ENCODE measurements around the gene NDST4. TPM values are rescaled to one million over a fixed set of nuclear protein-coding genes. Genes with fewer than 3 reads are reported as not detected.

NDST4 gene
- polyA plus RNA-seq, 2 of the 4 experiments (the other 2 are of a cell fraction): 0.04 TPM; not detected in 1

GRCh38 chr4:114921191-114921590, 192.2 kb downstream of the NDST4 start:
- Histone ChIP-seq H3K4me3 (no peak overlapping the region), H3K4me1 (no peaks in the 10 kb centered on the region), H3K9me3 (no peaks in the 10 kb centered on the region), H3K27ac (no peak overlapping the region), H3K4me2 (no peak overlapping the region)
- POLR2A ChIA-PET: no interaction called here
- FAIRE-seq (no peak), ATAC-seq (no peak), DNase-seq (ENCODE audit: low read depth in 1 of 2, low spot score in 1 of 2) (no peak)
- 25% methylated on average over 3 of the region's 3 CpGs for WGBS (ENCODE audit: missing lambda C conversion rate)
- CTCF ChIA-PET: no interaction called here
- TF ChIP-seq RFX5 (IDR thresholded peaks at IDR 0.05) (no peak), FOXS1 (CRISPR knock-in tag; IDR thresholded peaks at IDR 0.05) (no peak), SMC3 (IDR thresholded peaks at IDR 0.05) (no peak), EHMT2 (IDR thresholded peaks at IDR 0.05; ENCODE audit: low read depth) (no peak), HEYL (CRISPR knock-in tag; IDR thresholded peaks at IDR 0.05) (no peak), NPAS2 (CRISPR knock-in tag; IDR thresholded peaks at IDR 0.05; ENCODE audit: borderline replicate concordance) (no peak), E2F6 (IDR thresholded peaks at IDR 0.05; ENCODE audit: borderline replicate concordance, low read depth) (no peak), ELK1 (IDR thresholded peaks at IDR 0.05; ENCODE audit: low read depth, low read length) (no peak)

- POLR2A ChIA-PET: no interaction called here
- ATAC-seq (no peak), DNase-seq (ENCODE audit: low read depth in 1 of 2, low spot score in 1 of 2) (no peak), FAIRE-seq (no peak)
- H3K4me1 ChIP-seq: no peaks in the 10 kb centered on the region
- no peak overlapping the region for H3K4me2 ChIP-seq
- H3K27ac ChIP-seq: no peak overlapping the region
- WGBS (ENCODE audit: missing lambda C conversion rate): 52% methylated on average over 2 of the region's 2 CpGs
- TF ChIP-seq CHD4 (IDR thresholded peaks at IDR 0.05; ENCODE audit: borderline replicate concordance) (no peak), FOSL2 (IDR thresholded peaks at IDR 0.05) (no peak), FOSL2 (CRISPR knock-in tag; IDR thresholded peaks at IDR 0.05) (no peak), NFE2L2 (conservative IDR thresholded peaks at IDR 0.05; ENCODE audit: low read length) (no peak), GATA3 (IDR thresholded peaks at IDR 0.05; ENCODE audit: borderline replicate concordance) (no peak), BHLHE40 (IDR thresholded peaks at IDR 0.05; ENCODE audit: low read depth, low read length) (no peak), ZSCAN20 (CRISPR knock-in tag; IDR thresholded peaks at IDR 0.05) (no peak), ZNF302 (CRISPR knock-in tag; IDR thresholded peaks at IDR 0.05) (no peak), EP300 (IDR thresholded peaks at IDR 0.05) (no peak), TP53 (CRISPR knock-in tag; IDR thresholded peaks at IDR 0.05) (no peak), CHD2 (IDR thresholded peaks at IDR 0.05; ENCODE audit: low read length, partially characterized antibody) (no peak), USF2 (IDR thresholded peaks at IDR 0.05) (no peak), PBX3 (IDR thresholded peaks at IDR 0.05) (no peak), MAZ (IDR thresholded peaks at IDR 0.05; ENCODE audit: borderline replicate concordance, low read depth, low read length) (no peak), RAD21 (conservative IDR thresholded peaks at IDR 0.05 in 1 of 2, IDR thresholded peaks at IDR 0.05 in 1 of 2) (no peak), MYC (IDR thresholded peaks at IDR 0.05; ENCODE audit: borderline replicate concordance, low read length) (no peak), HMGXB4 (CRISPR knock-in tag; IDR thresholded peaks at IDR 0.05; ENCODE audit: borderline replicate concordance) (no peak), REST (IDR thresholded peaks at IDR 0.05) (no peak)
- H3K9me3 ChIP-seq: no peaks in the 10 kb centered on the region
- CTCF ChIA-PET: no interaction called here
- no peak overlapping the region for H3K4me3 ChIP-seq
Observed at GRCh38 chr4:114911111-114911510, 202.3 kb downstream of the NDST4 start.
